Ramos (cell line): ENCODE data around the gene RPH3AL.

ENCODE experiments used
- in situ Hi-C: fragments of 300-500 bp; cut with MboI; formaldehyde crosslinking; loops from one replicate; pipeline ENCODE4 v1.14.3; 2022; ENCODE audit warnings: low sequenced_read_pairs; ENCODE audit not compliant: unreplicated experiment

Gene RPH3AL

DNA sequence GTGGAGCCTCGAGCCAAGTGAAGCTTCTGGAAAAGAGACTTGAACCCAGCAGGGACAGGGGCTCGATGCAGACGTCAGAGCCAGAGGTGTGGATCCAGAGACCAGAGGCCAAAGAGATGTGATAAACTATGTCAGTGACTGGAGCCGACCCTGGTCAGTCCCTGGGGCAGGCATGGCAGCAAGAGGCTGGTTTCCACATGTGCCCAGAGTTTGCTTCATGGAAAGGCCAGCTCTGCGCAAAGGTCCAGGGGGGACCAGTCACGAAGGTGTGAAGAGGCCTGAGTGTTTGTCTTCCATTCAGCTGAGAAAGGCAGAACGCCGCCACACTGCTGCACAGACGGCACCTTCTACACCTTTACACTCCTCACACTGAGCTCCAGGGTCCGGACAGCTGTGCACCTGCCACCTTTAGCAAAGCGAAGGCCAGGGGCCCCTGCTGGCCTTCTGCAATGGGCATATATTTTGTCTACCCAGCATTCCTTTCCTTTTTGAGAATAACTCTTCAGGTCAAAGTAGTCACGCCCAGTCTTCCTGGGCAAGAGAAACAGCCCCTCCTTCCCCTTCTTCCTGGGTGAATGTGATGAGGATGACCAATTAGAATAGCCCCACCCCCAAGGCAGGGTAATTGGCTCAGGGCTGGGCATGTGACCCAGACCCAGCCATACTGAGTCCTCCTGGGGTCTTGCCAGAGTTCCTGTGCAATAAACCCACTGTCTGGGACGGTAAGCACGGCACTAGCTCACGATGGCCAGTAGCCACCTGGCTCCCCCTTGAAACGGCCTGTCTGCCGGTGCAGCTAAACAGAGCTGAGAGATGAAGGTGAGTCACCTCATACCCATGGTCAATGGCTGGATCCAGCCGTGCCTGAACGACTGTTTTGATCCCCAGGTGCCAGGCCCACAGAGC, 2.3 kb upstream of the RPH3AL start:
- in situ Hi-C loops: no loop called here

DNA sequence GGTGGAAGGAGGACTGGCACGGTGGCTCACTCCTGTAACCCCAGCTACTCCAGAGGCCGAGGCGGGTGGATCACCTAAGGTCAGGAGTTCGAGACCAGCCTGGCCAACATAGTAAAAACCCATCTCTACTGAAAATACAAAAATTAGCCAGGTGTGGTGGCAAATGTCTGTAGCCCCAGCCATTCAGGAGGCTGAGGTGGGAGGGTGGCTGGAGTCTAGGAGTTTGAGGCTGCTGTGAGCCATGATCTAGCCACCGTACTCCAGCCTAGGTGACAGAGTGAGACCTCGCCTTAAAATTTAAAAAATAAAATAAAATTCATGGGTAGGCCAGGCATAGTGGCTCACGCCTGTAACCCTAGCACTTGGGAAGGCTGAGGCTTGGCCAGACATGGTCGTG, 1.2 kb upstream of the RPH3AL start:
- in situ Hi-C loops: no loop called here

DNA sequence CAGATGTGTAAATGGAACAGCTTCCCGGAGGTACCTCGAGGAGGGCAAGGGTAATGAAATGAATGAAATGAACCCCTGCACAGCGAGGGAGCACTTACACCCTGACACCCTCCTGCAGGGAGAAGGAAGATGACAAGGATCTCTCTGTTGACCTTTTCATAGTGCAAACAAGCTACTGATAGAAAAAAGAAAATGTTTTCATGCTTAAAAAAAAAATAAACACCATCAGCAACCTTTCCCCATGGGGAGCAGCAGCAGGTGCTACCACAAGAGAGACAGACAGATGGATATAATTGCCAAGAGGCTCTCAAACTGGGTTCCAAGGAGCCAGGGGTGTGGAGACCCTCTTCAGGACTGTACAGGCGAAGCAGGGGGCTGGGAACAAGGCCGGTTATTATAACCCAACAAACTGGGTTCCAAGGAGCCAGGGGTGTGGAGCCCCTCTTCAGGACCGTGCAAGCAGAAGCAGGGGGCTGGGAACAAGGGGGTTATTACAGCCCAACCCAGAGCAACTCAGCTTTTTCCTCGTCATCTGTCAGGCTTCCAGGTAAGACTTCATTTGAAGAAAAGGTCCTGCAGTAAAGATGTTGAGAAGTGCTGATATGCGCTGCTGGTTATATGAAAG, 718 bp upstream of the RPH3AL start:
- in situ Hi-C loops: no loop called here

GRCh38 chr17:351875-352420, 659 bp downstream of the RPH3AL start:
- in situ Hi-C loops: no loop called here

GRCh38 chr17:351449-351738, 1.2 kb downstream of the RPH3AL start:
- in situ Hi-C loops: no loop called here

GRCh38 chr17:350706-351448, 1.7 kb downstream of the RPH3AL start:
- in situ Hi-C loops: no loop called here

- in situ Hi-C loops: no loop called here
Observed at GRCh38 chr17:349666-350065, 2.9 kb downstream of the RPH3AL start.

DNA sequence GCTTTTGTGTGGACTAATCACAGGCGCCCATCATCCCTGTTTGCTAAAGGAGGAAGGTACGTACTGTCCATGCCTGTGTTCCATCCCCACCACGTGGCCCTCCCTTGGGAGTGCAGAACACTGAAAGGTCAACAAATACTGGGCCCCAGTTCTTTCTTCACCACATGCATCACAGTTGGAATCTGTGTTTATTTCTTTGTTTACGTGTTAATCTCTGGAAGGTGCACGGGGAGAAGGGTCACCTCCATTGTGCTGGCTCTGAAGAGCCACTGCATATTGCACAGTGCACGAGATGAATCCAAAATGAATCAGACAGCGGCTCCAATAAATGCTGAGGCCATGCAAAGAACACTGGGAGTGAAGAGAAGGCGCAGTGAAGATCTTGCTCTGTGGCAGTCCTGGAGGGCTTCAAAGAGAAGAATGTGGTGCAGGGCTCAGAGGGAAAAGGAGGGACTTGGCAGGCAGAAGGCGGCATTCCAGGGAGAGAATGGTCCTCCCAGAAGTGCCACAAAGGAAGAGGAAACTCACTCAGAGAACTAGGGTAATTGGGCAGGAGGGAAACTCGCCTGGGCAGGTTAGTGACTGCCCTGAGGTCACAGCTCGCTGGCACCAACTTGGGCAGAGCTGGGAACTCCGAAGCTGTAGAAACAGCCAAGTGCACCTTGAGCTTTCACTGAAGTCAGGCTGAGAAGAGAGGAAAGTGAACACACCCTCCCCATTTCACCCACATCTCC, 3.7 kb downstream of the RPH3AL start:
- in situ Hi-C loops: no loop called here

GRCh38 chr17:348012-348411, 4.6 kb downstream of the RPH3AL start:
- in situ Hi-C loops: no loop called here

DNA sequence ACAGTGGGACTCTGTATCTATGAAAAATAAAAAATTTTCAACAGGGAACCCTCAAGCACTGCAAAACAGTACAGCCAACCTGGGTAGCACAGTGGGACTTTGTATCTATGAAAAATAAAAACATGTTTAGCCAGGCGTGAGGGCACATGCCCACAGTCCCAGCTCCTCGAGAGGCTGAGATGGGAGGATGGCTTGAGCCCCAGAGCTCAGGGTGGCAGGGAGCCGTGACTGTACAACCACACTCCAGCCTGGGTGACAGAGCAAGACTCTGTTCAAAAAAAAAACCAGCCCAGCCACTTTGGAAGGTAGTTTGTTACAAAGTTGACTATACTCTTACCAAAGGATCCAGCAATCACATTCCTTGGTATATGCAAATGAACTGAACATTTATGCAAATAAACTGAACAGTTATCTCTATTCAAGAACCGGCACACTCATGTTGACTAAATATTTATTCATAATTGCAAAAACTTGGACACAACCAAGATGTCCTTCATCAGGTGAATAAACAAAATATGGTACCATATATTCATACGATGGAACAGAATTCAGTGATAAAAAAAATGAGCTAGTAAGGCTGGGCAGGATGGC, 5.2 kb downstream of the RPH3AL start:
- in situ Hi-C loops: no loop called here

- in situ Hi-C loops: no loop called here
Observed at GRCh38 chr17:345992-346785, 6.4 kb downstream of the RPH3AL start.

- in situ Hi-C loops: no loop called here
Observed at GRCh38 chr17:345261-345660, 7.3 kb downstream of the RPH3AL start.

DNA sequence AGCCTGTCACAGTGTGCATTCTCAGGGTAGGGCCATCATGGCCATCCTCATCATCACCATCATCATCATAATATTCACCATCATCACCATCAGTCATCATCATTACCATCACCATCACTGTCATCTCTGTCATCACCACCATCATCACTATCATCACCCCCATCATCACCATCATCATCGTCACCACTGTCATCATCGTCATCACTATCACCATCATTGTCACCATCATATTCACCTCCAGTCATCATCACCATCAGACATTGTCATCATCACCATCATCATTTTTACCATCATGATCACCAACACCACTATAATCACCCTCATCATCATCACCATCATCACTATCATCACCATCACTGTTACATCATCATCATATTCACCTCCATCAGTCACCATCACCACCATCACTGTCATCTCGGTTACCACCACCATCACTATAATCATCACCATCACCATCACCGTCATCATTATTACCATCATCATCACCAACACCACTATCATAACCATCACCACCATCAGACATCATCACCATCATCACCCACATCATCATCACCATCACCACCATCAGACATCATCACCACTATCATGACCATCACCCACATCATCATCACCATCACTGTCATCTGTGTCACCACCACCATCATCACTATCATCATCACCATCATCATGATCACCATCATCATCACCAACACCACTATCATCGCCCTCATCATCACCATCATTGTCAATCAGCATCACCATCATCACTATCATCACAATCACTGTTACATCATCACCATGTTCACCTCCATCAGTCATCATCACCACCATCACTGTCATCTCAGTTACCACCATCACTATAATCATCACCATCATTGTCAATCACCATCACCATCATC, 8.5 kb downstream of the RPH3AL start:
- in situ Hi-C loops: no loop called here

DNA sequence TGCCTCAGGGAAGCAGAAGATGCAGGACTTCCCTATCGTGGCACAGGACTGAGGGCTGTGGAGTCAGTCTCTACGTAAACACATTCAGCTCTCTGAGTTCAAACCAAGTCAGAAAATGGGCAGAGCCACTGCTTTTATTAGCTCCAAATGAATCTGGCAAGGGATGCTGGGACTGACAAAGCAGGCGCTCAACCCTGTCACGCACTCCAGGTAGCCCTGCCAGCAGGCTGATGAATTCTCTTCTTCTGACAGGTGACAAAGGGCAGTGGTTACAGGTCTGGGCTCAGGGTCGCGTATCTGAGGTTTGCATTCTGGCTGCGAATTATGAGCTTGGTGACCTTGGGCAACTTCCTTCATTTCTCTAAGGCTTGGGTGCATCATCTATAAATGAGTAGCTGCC, 9.4 kb downstream of the RPH3AL start:
- in situ Hi-C loops: no loop called here

DNA sequence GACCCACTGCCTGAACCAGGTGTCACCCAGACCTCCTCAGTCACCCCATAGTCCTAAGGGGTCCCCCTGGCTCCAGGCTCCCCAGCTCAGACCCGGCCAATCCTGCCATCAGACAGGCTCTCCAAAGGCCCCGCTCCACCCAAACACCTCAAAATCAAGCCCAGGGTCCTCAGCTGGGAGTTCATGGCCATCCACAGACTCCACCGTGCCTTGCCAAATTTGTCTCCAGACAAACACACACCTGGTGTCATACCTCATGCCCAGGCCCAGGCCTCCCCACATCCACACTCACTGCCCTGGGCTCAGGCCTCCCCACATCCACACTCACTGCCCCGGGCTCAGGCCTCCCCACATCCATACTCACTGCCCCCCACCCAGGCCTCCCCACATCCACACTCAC, 12.5 kb downstream of the RPH3AL start:
- in situ Hi-C loops: no loop called here

- in situ Hi-C loops: no loop called here
Observed at GRCh38 chr17:339193-340061, 13.2 kb downstream of the RPH3AL start.

DNA sequence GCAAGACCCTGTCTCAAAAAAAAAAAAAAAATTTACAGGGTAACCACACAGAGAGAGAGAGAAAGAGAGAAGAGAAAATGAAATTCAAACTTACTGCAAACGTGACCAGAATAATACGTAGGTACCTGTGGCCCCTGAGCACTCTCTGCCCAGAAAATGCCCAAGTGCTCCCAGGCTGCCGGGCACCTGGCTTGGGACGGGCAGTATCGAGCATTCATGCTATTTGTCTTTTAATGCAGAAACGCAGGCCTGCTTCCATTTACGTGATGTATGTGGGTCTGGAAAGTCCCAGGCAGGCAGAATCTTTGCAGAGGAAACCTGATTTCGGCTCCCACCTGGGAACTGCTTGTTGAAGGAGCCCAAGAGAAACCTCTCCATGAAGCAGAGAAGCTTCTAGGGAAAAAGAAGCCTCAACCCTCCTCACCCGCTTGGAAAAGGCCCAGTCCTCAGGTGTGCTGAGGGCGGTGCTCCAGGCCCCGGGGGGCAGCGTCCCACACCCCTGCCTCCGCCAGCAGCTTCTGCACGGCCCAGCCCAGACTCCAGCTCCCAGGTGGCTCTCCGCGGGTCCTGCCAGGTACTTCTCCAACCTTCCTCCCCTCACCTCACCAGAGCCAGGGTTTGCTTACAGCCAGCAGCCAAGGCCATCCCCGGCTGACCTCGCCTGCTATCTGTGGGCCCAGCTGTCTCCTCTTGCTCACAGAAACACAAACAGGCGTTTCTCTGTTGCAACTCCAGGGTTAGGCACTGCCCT, 14.0 kb downstream of the RPH3AL start:
- in situ Hi-C loops: no loop called here
